SH-SY5Y (cell line): ENCODE measurements around the gene HNRNPUL1.

Experiments
- GATA2 ChIP-seq: IDR thresholded peaks from 2 replicates; pipeline ENCODE4 v1.6.1; 2011; ENCODE audit warnings: mild to moderate bottlenecking, low read depth, low read length
- GATA3 ChIP-seq: IDR thresholded peaks from 2 replicates; pipeline ENCODE4 v1.6.1; 2011; ENCODE audit warnings: low read depth, mild to moderate bottlenecking, low read length, moderate library complexity

GRCh38 chr19:41228486-41228885 lies 35.7 kb upstream of the HNRNPUL1 start:
- TF ChIP-seq GATA3 = no peak
- TF ChIP-seq GATA2 = no peak
